GM18511 (cell line): ENCODE data around the gene UGT1A5.

Experiments used
- ATAC-seq: cut with Tn5 transposase; IDR thresholded peaks from one replicate; pipeline ENCODE4 v1.9.1; 2021; ENCODE audit warnings: mild to moderate bottlenecking, moderate library complexity; ENCODE audit not compliant: unreplicated experiment

Gene UGT1A5

GRCh38 chr2:233712611-233713261 lies at the start of gene UGT1A5:
Gene UGT1A5, plus strand, starts transcription at chr2:233712907. Its CDS starts 85 bp downstream, at chr2:233712992.
- ATAC-seq, result no peak

DNA sequence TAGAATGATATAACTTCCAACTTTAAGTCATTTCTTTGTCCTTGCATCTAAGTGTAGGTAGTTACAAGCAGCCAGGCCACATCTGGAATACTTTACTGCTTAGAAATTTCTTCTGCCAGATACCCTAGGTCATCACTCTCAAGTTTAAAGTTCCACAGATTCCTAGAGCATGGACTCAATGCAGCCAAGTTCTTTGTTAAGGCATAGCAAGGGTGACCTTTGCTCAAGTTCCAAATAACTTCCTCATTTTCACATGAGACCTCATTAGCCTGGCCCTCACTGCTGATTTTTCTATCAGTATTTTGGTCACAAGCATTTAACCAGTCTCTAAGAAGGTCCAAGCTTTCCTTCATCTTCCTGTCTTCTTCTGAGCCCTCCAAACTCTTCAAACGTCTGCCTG lies 48.8 kb upstream of the UGT1A5 start:
- no peak for ATAC-seq

GRCh38 chr2:233668605-233669260 lies 44.0 kb upstream of the UGT1A5 start:
- no peak for ATAC-seq

DNA sequence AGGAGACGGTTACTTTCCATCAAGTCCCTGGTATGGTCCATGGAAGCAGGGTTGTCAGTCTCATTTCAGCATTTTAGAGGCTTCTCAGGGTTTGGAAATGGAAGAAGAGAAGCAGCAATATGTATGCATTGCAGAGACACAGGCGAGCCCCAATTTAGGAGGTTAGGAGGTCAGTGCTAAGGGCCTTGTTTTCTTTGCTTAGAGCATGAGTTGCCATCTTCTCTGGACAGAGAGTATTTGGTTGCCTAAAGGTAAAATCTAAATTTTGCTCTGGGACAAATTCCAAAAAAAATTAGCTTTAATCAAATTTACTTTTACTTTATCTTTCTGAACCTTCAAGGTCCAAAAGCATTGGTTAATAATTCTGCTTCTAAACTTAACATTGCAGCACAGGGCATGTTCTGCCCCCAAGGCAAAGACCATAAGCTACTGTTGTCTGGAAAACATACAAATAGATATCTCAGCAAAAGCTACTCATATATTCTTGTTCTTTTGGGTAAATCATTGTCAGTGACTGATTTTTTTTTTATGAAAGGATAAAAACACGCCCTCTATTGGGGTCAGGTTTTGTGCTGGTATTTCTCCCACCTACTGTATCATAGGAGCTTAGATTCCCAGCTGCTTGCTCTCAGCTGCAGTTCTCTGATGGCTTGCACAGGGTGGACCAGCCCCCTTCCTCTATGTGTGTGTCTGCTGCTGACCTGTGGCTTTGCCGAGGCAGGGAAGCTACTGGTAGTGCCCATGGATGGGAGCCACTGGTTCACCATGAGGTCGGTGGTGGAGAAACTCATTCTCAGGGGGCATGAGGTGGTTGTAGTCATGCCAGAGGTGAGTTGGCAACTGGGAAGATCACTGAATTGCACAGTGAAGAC lies 41.2 kb upstream of the UGT1A5 start, which contains the start of gene UGT1A9:
Gene UGT1A9, plus strand, starts transcription at position 609 of the 872 bp plus-strand sequence. Its CDS starts 37 bp downstream, at position 646.
- no peak for ATAC-seq

GRCh38 chr2:233672886-233673285 lies 39.8 kb upstream of the UGT1A5 start:
- ATAC-seq, result no peak

DNA sequence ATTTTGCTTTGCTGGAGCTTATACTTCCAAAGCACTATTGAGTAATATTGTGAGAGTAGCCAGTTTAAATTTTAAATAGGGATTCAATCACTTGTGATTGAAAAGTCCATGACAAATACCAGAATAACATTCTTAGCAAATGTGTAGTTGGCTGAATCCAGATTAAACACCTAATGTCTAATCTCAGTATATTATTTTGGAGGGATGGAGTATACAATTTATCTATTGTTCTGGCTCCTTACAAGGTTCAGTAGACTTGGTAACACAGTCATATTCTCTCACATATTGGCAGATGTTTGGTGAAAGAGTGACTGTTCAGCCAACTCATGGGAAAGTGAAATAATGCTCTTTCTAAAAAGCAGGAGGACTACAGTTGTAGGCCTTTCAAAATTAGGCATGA lies 38.8 kb upstream of the UGT1A5 start:
- no peak for ATAC-seq

DNA sequence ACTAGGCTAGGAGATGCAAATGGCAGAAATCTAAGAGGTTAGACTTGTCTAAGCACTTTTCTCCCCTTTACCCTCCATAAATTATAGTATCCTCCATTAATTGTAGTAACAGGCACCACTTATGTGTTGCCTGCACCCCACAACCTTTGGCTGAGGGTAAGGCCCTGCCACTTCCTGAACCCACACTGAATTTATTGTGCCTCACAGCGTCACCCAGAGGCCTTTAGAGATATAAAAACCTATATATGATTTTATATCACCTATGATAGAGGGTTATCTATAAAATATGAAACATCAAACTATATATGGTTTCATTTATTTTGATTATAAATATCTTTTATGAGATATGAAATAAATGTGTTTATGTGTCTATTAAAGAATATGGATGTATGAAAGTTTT lies 38.4 kb upstream of the UGT1A5 start:
- ATAC-seq, result no peak

GRCh38 chr2:233674995-233675394 lies 37.7 kb upstream of the UGT1A5 start:
- ATAC-seq, result no peak

DNA sequence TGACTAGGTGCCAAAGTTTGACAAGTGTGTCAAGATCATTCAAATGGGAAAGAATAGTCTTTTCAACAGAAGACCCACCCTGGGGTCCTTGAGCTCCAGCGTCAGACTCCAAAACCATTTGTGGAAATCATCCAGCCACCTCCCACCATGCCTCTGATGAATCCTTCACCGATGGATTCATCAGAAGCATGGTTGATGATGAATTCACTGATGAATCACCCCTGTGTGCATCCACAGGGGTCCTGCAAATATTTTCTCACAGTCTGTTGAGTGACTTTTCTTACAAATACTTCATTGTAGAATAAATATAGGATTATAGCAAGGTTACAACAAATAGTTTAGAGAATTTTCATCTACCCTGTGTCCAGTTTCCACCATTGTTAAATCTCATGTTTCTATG lies 36.7 kb upstream of the UGT1A5 start:
- ATAC-seq, result no peak

DNA sequence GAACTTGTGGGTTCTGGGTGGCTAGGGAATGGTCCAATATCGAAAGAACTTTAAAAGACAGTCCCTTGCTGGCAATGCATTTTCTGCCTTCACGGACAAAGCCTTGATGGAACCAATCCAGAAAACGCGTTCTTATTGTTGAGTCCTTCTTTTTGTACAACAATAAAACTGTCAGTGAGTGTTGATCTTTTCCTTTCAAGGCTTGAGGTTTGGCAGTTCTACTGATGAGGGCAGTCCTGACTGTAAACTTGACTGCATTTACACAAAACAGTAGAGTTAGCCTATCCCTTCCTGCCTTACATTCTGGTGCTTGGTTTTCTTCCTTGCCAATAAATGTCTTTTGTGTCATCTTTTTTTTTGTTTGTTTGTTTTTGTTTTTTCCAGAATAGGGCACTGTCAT lies 33.5 kb upstream of the UGT1A5 start:
- no peak for ATAC-seq

- no peak for ATAC-seq
Observed at GRCh38 chr2:233680361-233681045, 32.2 kb upstream of the UGT1A5 start.

- no peak for ATAC-seq
Observed at GRCh38 chr2:233681521-233682099, 31.1 kb upstream of the UGT1A5 start, which contains the start of gene UGT1A7. Gene UGT1A7, plus strand, starts transcription at chr2:233681901. Its CDS starts 37 bp downstream, at chr2:233681938.

- ATAC-seq, result no peak
Observed at GRCh38 chr2:233684640-233685039, 28.1 kb upstream of the UGT1A5 start.

GRCh38 chr2:233686928-233687327 lies 25.8 kb upstream of the UGT1A5 start:
- ATAC-seq, result no peak

DNA sequence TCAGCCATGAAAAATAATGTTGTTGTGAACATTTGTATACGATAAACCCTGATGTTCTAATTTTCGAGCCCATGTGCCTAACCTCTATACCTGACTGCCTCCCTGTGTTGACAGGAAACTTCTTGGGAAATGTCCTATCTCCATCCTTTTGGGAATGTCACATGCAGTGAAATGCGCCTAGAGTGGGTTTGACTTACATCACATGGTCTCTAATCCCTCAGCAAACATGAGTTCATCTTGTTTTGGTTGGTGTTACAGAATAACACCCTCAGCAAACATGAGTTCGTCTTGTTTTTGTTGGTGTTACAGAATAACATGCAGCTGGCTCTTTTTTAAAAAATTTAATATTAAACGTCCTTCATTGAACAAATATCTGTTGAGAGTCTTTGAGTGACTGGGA lies 24.4 kb upstream of the UGT1A5 start:
- no peak for ATAC-seq

GRCh38 chr2:233689031-233689430 lies 23.7 kb upstream of the UGT1A5 start:
- ATAC-seq, result no peak

- ATAC-seq, result no peak
Observed at GRCh38 chr2:233689501-233689900, 23.2 kb upstream of the UGT1A5 start.

DNA sequence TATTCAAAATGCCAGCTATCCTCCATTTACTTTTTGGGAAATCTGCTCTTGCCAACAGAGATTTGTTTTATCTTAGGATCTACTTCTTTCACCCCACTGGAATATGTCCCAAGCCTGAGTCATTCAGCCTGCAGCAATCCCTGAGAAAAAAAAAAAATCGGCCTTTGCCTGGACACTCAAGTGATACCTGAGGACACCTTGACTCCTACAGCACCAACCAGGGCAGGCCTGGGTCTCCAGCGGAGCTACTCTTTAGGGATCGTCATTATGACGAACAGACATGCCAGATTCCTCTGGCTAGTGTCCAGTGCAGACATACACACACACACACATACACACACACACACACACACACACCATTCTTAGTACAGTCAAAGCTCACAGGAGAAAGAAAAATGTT lies 22.3 kb upstream of the UGT1A5 start:
- ATAC-seq, result no peak

DNA sequence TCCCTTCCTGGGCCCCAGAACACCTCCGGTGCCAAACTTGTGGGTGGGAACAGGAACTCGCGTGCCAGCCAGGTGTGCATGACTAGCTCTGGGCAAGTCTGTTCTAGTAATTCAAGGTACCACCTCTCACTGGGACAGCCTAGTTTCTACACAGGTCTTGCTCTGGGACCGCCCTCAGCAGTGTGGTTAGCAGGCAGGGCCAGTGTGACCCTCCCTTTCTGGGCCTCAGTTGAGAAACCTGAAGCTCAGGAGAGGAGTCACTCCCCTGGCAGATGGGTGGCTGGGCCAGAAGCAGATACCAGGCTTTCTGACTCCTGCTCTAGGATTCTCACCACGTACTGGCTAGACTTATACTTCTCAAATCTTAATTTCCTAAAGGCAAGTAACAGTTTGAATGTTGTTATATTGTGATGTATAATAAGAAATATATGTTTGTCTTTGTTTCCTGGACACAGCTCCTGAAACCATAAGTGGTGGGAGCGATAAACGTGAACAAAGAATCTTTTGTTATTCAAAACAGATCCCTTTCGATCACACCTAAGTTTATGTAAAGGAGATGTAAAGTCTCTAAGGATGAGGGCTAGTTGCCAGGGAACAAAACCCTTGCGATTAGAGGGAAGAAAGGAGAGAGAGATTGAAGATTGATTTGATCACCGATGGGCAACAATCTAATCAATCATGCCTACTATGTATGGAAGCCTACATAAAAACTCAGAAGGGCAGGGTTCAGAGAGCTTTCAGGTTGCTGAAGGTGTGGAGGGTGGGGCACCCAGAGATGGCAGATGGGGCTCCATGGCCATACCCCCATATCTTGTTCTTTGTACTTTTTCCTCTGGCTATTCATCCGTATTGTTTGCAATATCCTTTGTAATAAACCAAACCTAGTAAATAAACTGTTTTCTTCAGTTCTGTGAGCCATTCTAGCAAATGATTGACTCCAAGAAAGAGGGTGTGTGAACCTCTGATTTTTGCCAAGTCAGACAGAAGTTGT lies 21.0 kb upstream of the UGT1A5 start:
- no peak for ATAC-seq
